ENCODE measurements around the gene TJP1. TPM values are rescaled to one million over a fixed set of nuclear protein-coding genes. Genes with fewer than 3 reads are reported as not detected.

Gene TJP1
- total RNA-seq, 1 donor = 86.9 TPM

GRCh38 chr15:29651476-29652233 is 170.6 kb downstream of the TJP1 start:
- H3K4me2 ChIP-seq (ENCODE audit: insufficient read depth, low read length) = no peak overlapping the region
- no peak overlapping the region for H3K27ac ChIP-seq (ENCODE audit: low read depth, low read length)
- no peaks in the 10 kb centered on the region for H3K4me1 ChIP-seq (ENCODE audit: insufficient read depth, low read length)
- TF ChIP-seq CTCF (IDR thresholded peaks at IDR 0.05; ENCODE audit: extremely low read depth, low read depth, low read length) = no peak
- no peaks in the 10 kb centered on the region for H4K20me1 ChIP-seq (ENCODE audit: insufficient read depth, low read length)
- H3K4me3 ChIP-seq (ENCODE audit: insufficient read depth, low read length) = no peak overlapping the region
- H3K36me3 ChIP-seq (ENCODE audit: insufficient read depth, low read length) = no peaks in the 10 kb centered on the region
- H3K79me2 ChIP-seq (ENCODE audit: insufficient read depth, low read length) = no peaks in the 10 kb centered on the region
- no peak for DNase-seq (ENCODE audit: insufficient read length, low spot score, missing footprints)
- peaks cover 2% of the 10 kb centered on the region for H3K27me3 ChIP-seq (ENCODE audit: insufficient read depth, low read length)
- no peak overlapping the region for H2AFZ ChIP-seq (ENCODE audit: low read length)
- H3K9me3 ChIP-seq (ENCODE audit: low read depth, low read length) = no peaks in the 10 kb centered on the region

Small RNA genes lying within 50 kb of the gene (small RNA-seq; reads per million reads assigned to genes)
- not detected for gene HMGN2P5

All from osteoblast (primary cell).